Sigmoid colon (tissue), 4 donors: Measurements from ENCODE around the gene LRRC55.

Experiments used
- POLR2A ChIP-seq, 2 donors: fragments of 450-650 bp; IDR thresholded peaks; one replicate each; pipeline ENCODE4 v1.6.1; 2016; ENCODE audit warnings: antibody characterized with exemption in 2 of 2, mild to moderate bottlenecking in 2 of 2, moderate library complexity in 2 of 2
- POLR2AphosphoS5 ChIP-seq, 4 donors: sonication (generic); formaldehyde crosslinking; IDR thresholded peaks; one replicate each; pipeline ENCODE4 v1.6.1; 2017; ENCODE audit warnings: antibody characterized with exemption in 4 of 4
- TF ChIP-seq, protein P1 (sequence below), 4 experiments: fragments of 450-650 bp in 3 of 4; fragments of 200-600 bp in 1 of 4; IDR thresholded peaks; one replicate each; pipeline ENCODE4 v1.5.1; 2016 to 2019; ENCODE audit warnings: antibody characterized with exemption in 4 of 4, mild to moderate bottlenecking in 3 of 4, moderate library complexity in 2 of 4

DNA sequence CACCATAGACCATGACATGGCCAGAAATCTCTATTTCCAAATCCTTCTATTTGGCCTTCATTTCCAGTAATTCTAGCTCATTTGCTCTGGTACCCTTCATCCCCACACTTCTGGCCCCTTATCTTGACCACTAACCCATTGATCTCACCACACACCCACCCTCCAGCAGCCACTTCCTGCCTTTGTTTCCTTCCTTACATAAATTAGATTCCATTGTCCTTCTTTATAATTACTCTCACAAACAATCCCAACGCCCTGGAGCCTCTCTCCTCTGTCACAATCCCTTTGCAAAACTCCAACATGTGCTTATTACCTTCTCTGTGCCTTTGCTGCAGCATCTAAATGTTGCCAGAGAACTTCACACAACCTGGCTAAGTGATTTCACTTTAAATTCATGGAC, 40.5 kb downstream of the LRRC55 start:
- TF ChIP-seq, protein P1, sequence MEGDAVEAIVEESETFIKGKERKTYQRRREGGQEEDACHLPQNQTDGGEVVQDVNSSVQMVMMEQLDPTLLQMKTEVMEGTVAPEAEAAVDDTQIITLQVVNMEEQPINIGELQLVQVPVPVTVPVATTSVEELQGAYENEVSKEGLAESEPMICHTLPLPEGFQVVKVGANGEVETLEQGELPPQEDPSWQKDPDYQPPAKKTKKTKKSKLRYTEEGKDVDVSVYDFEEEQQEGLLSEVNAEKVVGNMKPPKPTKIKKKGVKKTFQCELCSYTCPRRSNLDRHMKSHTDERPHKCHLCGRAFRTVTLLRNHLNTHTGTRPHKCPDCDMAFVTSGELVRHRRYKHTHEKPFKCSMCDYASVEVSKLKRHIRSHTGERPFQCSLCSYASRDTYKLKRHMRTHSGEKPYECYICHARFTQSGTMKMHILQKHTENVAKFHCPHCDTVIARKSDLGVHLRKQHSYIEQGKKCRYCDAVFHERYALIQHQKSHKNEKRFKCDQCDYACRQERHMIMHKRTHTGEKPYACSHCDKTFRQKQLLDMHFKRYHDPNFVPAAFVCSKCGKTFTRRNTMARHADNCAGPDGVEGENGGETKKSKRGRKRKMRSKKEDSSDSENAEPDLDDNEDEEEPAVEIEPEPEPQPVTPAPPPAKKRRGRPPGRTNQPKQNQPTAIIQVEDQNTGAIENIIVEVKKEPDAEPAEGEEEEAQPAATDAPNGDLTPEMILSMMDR (IDR thresholded peaks at IDR 0.05): no peak
- TF ChIP-seq POLR2A (IDR thresholded peaks at IDR 0.05) (no peak), POLR2AphosphoS5 (IDR thresholded peaks at IDR 0.05) (no peak)
